NCI-H2227 (cell line): ENCODE measurements around the gene MINPP1.
"Not testable (repeated sequence)": the region's sequence is repeated elsewhere in the genome, so short reads cannot be mapped to it uniquely, and the experiment has no call there.

ENCODE experiments used
- DNase-seq: peaks from one replicate; lab custom pipeline; 2025; ENCODE audit not compliant: unreplicated experiment; lab: John Stamatoyannopoulos, UW

Gene MINPP1

DNA sequence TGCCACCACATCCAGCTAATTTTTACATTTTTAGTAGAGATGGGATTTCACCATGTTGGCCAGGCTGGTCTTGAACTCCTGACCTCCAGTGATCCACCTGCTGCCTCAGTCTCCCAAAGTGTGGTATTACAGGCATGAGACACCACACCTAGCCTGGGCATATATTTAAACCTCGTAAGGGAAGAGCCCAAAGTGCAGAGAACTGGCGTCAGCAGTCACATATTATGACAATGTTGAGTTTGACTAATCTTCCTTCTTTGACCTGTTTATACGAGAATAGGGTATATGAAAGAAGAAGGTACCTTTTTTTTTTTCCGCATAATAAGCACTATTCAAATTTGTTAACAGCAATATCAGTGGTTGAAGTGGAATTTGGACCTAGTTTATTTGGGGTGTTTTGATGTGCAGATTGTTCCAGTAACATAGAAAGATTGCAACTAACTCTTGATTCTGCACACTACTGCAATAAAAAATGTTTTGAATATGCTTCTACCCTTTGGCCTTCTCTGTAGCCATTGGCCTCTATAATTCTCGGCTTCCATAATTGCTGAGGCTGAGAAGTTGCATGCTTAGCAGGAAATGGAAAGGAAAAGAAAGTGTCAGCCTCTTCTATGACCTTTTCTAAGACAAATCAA, 55.9 kb downstream of the MINPP1 start:
- DNase-seq = no peak

DNA sequence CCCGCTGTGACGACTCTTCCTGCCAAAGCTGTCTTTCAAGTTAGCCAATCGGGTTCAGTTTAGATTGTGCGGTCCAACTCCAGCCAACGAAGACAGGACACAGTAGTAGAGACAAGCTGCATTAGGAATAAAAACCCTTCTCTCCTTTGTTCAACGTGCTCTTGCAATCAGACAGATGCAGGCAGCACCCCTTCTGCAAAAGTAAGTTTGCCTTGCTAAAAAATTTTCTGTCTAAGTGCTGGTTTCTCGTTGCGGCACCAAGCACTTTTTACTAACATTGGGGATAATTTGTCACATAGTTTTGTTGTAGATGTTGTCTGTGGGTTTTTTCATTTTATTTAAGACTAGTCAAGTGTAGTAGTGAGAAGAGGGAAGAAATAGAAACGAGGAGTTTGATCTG, 58.1 kb downstream of the MINPP1 start:
- DNase-seq = no peak

DNA sequence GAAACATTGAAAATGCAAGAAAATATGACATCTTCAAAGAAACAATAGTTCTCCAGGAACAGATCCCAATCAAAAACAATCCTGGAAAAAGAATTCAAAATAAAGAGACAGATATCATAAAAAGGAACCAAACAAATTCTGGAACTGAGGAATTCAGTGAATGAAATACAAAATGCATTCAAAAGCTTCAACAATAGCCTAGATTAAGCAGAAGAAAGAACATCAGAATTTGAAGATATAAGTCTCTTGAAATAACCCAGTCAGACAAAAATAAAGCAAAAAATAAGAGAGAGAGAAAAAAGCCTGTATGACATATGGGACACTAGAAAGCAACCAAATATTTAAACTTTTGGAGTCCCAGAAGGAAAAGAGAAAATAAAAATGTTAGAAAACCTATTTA, 60.3 kb downstream of the MINPP1 start:
- no peak for DNase-seq

- no peak for DNase-seq
Observed at GRCh38 chr10:87575851-87576250, 71.2 kb downstream of the MINPP1 start.

DNA sequence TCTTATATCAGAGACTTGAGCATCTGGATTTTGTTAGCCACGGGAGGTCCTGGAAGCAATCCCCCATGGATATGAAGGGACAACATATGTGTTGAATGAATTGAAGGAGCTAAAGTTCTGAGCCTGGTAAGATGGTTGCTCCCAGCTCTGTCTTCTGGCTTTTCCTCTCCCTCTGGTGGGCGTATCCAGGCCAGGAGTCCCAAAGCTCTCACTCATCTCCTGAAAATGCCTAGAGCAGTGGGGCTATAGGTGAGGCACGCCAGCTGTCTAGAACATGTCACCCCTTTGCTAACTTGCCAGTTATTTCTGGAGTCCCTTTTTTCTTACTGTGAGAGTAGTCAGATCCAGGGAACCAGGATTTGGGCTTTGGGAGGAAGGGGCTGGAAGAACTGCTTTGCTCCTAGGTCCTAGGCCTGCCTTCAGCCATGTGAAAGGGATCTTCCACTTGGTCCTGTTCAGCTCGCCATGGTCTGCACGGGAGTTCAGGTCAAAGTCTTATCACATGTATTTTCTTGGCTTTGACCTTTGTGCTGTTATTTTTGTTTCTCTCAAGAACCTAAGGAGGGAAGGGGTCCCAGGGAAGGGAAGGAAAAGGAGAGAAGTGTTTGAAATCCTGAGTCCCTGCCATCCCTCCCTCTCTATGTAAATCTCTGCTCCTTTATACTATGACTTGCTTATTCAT, 73.6 kb downstream of the MINPP1 start:
- DNase-seq = no peak

DNA sequence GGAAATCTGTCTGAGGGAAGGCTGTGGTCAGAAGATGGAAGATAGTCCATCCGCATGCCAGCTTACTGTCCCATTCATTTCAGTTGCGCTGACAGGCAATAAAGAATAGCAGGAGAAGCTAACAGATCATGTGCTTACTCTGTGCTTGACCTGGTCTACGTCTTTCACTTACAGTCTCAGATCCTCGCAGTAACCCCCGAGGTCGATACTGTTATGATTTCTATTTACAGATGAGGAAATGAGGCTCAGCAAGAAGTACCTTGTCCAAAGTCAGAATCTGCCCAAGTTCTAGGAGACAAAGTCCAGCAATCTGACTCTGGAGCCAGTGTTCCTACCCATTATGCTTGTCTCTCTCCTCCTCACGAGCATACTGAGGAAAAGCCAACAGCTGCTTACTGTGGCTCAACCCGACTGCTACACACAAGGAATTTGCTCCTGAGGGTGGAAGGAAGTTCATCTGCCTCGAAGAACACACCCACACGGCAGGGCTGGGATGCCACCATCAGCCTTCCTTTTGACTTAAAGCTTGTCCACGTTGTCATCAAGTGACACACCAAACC, 74.2 kb downstream of the MINPP1 start:
- DNase-seq = no peak

DNA sequence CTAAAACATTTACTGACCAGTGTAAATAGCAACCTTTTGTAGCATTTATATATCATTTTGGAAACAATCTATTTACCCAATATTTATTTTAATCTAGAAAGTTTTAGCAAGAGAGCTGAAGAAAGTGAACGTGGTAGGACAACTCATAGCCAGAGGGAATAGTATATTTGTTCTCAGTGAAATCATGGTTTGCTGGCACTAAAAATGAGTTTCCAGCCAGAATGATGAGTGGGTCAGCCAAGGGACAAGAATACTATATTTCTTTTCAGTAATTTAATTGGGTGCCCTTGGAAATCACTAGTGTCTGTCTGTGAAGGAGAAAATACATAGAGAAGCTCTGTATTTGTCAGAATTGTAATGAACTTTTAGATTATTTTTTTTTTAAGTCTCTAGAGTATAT, 74.9 kb downstream of the MINPP1 start:
- DNase-seq = no peak

DNA sequence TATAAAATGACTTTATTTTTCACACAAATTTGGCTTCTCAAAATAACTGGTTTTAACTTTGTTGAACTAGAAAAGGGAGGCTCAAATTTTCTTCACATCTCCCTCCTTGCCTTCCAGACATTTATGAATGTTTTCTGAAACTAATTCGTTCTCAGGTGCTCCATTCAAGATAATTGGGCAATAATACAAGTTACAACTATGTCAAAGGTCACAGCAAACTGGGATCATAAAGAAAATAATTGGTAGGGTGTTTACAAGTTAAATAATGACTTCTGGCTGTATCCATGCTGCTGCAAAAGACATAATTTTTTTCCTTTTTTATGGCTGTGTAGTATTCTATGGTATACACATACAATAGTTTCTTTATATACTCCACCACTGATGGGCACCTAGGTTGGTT, 75.3 kb downstream of the MINPP1 start:
- DNase-seq = no peak

DNA sequence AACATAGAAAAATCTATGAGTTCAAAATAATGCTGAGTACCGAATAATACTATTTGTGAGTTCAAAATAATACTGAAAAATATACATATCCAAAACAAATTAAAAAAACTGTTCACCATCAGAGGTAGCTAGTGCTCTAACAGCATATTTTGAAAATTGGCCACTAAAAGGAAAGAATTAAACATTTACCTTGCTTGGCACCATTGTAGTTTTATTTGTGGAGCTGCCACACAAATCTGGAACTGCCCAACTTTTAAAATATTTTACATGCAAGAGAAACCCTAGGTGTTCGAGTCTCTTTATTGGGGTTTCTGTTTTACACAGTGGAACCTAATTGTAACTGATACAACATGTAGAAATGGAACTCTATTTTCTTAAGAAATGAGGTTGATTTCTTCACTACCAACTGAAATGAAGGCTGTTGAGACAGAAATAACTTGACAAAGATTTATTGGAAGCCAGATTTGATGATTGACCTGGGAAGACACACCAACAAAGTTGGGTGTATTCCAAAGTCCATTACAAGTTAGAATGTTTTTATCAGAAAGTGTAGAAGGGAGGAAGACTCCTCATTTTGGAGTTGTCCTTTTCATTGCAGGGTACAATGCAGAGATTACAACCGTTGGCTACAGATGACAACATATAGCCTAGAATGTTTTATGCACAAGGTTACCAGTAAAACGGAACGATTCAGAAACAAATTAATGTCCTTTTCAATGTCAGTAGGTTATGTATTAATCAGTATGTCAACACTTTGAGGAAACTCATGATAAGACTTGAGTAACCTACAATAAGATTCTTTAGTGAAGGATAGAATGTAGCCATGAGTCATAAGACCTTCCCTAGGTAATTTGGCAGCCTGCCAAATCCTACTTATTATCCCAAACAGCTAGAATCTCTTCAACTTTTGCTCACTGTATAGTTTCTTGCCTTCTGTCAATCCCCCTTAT, 81.1 kb downstream of the MINPP1 start:
- peak; percentile 52 for DNase-seq

DNA sequence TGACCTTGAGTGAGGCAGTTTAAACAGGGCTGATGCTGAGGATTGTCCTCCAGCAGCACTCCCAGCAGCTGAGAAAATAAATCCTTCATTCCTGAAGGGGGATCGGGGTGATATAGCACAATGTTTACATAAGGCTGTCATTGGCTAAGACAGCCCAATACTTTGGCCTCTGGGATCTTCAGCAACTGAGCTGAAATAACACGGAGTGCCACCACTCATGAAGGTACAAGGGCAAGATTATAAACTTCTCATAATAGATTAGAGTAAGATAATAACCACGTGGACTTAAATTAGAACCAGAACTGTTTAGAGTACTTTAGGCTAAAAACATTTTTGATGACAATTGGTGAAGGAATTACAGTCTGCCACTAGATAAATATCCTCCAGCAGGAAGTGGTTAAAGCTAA, 85.0 kb downstream of the MINPP1 start:
- DNase-seq = no peak

DNA sequence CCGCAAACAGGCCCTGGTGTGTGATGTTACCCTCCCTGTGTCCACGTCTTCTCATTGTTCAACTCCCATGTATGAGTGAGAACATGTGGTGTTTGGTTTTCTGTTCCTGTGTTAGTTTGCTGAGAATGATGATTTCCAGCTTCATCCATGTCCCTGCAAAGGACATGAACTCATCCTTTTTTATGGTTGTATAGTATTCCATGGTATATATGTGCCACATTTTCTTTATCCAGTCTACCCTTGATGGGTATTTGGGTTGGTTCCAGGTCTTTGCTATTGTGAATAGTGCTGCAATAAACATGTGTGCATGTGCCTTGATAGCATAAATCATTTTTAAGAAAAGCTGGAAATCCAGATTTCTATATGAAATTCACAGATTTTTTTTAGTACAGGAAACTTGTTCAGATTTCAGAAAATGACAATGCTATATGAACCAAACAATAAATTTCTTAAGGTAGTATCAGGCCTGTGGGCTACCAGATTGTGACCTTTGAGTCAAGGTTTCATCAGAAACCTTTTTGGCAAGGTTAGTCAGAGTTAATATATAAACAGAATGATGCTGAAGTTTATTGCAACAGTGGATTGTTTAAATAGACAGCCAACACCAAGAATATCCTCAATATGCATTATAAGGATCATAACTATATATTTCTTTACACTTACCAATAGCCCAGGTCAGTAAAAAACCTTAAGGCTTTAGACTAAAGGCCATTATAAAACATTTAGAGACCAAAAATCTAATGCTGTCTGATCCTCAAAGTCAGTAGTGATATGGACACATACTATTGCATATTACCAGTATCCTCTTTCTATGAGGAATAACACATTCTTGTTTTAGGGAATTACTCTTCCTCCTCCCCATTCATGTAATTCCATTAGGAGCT, 86.3 kb downstream of the MINPP1 start:
- no peak for DNase-seq

- DNase-seq = no peak
Observed at GRCh38 chr10:87591589-87591886, 86.8 kb downstream of the MINPP1 start.

DNA sequence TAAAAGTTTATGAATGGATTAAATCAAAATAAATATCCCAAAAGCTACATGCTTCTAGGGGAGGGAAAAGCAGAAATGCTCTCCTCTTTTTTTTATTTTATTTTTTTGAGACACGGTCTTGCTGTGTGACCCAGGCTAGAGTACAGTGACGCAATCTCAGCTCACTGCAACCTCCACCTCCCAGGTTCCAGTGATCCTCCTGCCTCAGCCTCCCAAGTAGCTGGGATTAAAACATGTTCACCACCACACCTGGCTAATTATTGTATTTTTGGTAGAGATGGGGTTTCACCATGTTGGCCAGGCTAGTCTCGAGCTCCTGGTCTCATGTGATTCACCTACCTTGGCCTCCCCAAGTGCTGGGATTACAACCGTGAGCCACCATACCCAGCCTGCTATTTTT, 88.2 kb downstream of the MINPP1 start:
- DNase-seq = not testable (repeated sequence)

DNA sequence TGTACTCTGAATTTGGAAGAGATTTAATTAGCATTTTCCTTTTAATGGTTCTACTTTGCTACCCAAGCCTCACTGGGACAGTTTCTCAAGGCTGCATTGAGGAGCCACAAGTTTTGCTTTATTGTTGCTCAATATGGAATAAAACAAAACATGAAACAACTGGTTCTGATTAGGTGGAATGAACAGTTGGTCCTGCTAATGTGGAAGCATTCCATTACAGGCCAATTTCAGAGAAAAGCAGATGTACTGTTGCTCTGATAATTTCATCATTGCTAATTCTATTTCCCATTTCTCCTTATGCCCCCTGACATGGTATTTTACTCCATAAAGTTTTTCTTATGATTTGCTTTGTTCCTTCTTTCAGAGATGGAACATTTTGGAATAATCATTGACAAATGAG, 89.0 kb downstream of the MINPP1 start:
- no peak for DNase-seq

- no peak for DNase-seq
Observed at GRCh38 chr10:87594181-87594580, 89.5 kb downstream of the MINPP1 start.

- DNase-seq = no peak
Observed at GRCh38 chr10:87594864-87595263, 90.2 kb downstream of the MINPP1 start.

DNA sequence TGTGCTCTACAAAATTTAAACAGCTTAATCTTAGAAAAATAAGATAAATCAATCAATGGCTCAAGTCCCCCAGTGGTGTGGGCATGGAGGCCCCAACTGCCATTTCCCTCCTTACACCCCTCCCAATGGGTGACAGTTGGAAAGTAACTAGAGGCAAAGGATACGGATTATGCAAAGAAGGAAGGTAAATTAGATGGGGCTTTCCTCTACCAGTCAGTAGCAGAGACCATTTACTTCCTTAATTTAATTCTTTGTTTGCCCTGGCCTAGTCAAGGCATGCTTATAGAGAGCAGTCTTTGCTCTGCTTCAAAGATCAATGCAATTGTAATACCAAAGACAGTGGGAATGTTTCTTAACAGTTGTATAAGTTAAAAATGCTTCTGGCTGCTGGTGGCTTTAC, 91.7 kb downstream of the MINPP1 start:
- no peak for DNase-seq

DNA sequence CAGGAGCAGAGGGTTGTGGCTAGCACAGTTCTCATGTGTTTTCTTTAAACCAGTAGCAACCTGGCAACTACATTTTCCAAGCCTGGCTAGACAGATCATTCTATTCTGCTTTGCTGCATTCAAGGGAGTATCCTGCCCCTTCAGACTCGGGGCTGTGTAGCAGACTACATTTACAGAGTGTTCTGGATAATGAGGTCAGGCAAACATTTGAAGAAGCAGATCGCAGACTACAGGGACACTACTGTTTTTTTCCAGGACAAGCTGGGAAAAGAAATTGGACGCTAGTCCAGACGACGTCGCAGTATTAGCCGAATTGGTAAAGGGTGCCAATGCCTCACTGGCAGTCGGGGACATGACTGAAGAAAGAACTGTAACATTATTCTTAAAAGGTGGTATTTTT, 94.0 kb downstream of the MINPP1 start:
- no peak for DNase-seq

- no peak for DNase-seq
Observed at GRCh38 chr10:87600581-87600980, 95.9 kb downstream of the MINPP1 start.
